Adipocyte (in vitro differentiated cells): ENCODE data around the gene PKP4.
"Not testable (repeated sequence)": the region's sequence is repeated elsewhere in the genome, so short reads cannot be mapped to it uniquely, and the experiment has no call there.

Source experiments
- DNase-seq: peaks from one replicate; pipeline ENCODE4 v3.0.0-alpha.2; 2015; ENCODE audit warnings: low read depth
- H3K27me3 ChIP-seq: replicated peaks from 2 replicates; pipeline ENCODE4 v1.7.0; 2013; ENCODE audit warnings: mild to moderate bottlenecking, low read length, moderate library complexity; ENCODE audit not compliant: control insufficient read depth, insufficient read depth
- H3K36me3 ChIP-seq: 2 replicates; pipeline ENCODE4 v1.7.0; 2013; ENCODE audit warnings: low read length, mild to moderate bottlenecking, moderate library complexity; ENCODE audit not compliant: control insufficient read depth, insufficient read depth, severe bottlenecking
- H3K4me1 ChIP-seq: 2 replicates; pipeline ENCODE4 v1.7.0; 2013; ENCODE audit warnings: mild to moderate bottlenecking, low read length, moderate library complexity; ENCODE audit not compliant: control insufficient read depth, insufficient read depth
- H3K4me3 ChIP-seq: 2 replicates; pipeline ENCODE4 v1.7.0; 2013; ENCODE audit warnings: mild to moderate bottlenecking, low read length, moderate library complexity
- H3K9ac ChIP-seq: 2 replicates; pipeline ENCODE4 v1.7.0; 2013; ENCODE audit warnings: mild to moderate bottlenecking, low read length, moderate library complexity
- H3K9me3 ChIP-seq: 2 replicates; pipeline ENCODE4 v1.7.0; 2013; ENCODE audit warnings: mild to moderate bottlenecking, low read length, moderate library complexity; ENCODE audit not compliant: control insufficient read depth

The PKP4 gene

GRCh38 chr2:158691619-158692018 lies 234.9 kb downstream of the PKP4 start:
- Histone ChIP-seq H3K9ac (no peak overlapping the region), H3K9me3 (peaks cover 4% of the 10 kb centered on the region), H3K36me3 (no peaks in the 10 kb centered on the region), H3K4me1 (peaks cover 17% of the 10 kb centered on the region), H3K4me3 (no peak overlapping the region), H3K27me3 (no peaks in the 10 kb centered on the region)
- DNase-seq: no peak

GRCh38 chr2:158692372-158693103 lies 235.8 kb downstream of the PKP4 start:
- H3K4me1 ChIP-seq: peaks cover 11% of the 10 kb centered on the region
- H3K4me3 ChIP-seq: no peak overlapping the region
- no peaks in the 10 kb centered on the region for H3K36me3 ChIP-seq
- peaks cover 13% of the 10 kb centered on the region for H3K9me3 ChIP-seq
- no peaks in the 10 kb centered on the region for H3K27me3 ChIP-seq
- H3K9ac ChIP-seq: no peak overlapping the region
- no peak for DNase-seq

GRCh38 chr2:158693476-158693875 lies 236.7 kb downstream of the PKP4 start:
- Histone ChIP-seq H3K36me3 (no peaks in the 10 kb centered on the region), H3K27me3 (no peaks in the 10 kb centered on the region), H3K9me3 (peaks cover 15% of the 10 kb centered on the region), H3K9ac (no peak overlapping the region), H3K4me3 (no peak overlapping the region), H3K4me1 (peaks cover 8% of the 10 kb centered on the region)
- no peak for DNase-seq

GRCh38 chr2:158695305-158695704 lies 238.6 kb downstream of the PKP4 start:
- H3K27me3 ChIP-seq: no peaks in the 10 kb centered on the region
- no peak for DNase-seq
- H3K4me3 ChIP-seq: no peak overlapping the region
- H3K36me3 ChIP-seq: no peaks in the 10 kb centered on the region
- no peaks in the 10 kb centered on the region for H3K4me1 ChIP-seq
- H3K9me3 ChIP-seq: peaks cover 16% of the 10 kb centered on the region
- H3K9ac ChIP-seq: no peak overlapping the region

GRCh38 chr2:158695744-158696143 lies 239.0 kb downstream of the PKP4 start:
- not testable (repeated sequence) for H3K36me3 ChIP-seq, H3K4me3 ChIP-seq, DNase-seq, H3K4me1 ChIP-seq, H3K27me3 ChIP-seq, H3K9ac ChIP-seq
- H3K9me3 ChIP-seq: peaks cover 16% of the 10 kb centered on the region

GRCh38 chr2:158699323-158699722 lies 242.6 kb downstream of the PKP4 start:
- H3K4me1 ChIP-seq: no peaks in the 10 kb centered on the region
- no peak for DNase-seq
- no peaks in the 10 kb centered on the region for H3K27me3 ChIP-seq
- no peak overlapping the region for H3K4me3 ChIP-seq
- H3K9me3 ChIP-seq: peaks cover 16% of the 10 kb centered on the region
- H3K9ac ChIP-seq: no peak overlapping the region
- no peaks in the 10 kb centered on the region for H3K36me3 ChIP-seq

GRCh38 chr2:158701101-158701500 lies 244.3 kb downstream of the PKP4 start:
- no peaks in the 10 kb centered on the region for H3K36me3 ChIP-seq
- H3K9me3 ChIP-seq: peaks cover 25% of the 10 kb centered on the region
- H3K4me1 ChIP-seq: no peaks in the 10 kb centered on the region
- H3K27me3 ChIP-seq: no peaks in the 10 kb centered on the region
- H3K9ac ChIP-seq: no peak overlapping the region
- DNase-seq: no peak
- no peak overlapping the region for H3K4me3 ChIP-seq

- Histone ChIP-seq H3K9me3 (peaks cover 19% of the 10 kb centered on the region), H3K4me3 (no peak overlapping the region), H3K4me1 (no peaks in the 10 kb centered on the region)
These were observed 246.0 kb downstream of the PKP4 start for GRCh38 chr2:158702740-158703139.

GRCh38 chr2:158704724-158705465 lies 248.1 kb downstream of the PKP4 start:
- H3K9ac ChIP-seq, H3K4me3 ChIP-seq, H3K27me3 ChIP-seq, H3K4me1 ChIP-seq, DNase-seq, H3K36me3 ChIP-seq: not testable (repeated sequence)
- peaks cover 17% of the 10 kb centered on the region for H3K9me3 ChIP-seq

More at GRCh38 chr2:158702740-158703139, 246.0 kb downstream of the PKP4 start:
- Histone ChIP-seq H3K27me3 (peaks cover 4% of the 10 kb centered on the region), H3K36me3 (no peaks in the 10 kb centered on the region), H3K9ac (no peak overlapping the region)
- no peak for DNase-seq

- Histone ChIP-seq H3K36me3 (no peaks in the 10 kb centered on the region), H3K4me3 (no peak overlapping the region), H3K9ac (no peak overlapping the region), H3K9me3 (peaks cover 10% of the 10 kb centered on the region), H3K4me1 (no peaks in the 10 kb centered on the region), H3K27me3 (peaks cover 6% of the 10 kb centered on the region)
- DNase-seq: no peak
These were observed 256.2 kb downstream of the PKP4 start for GRCh38 chr2:158712791-158713522.

- H3K36me3 ChIP-seq: no peaks in the 10 kb centered on the region
- DNase-seq: peak; percentile 27
- peaks cover 6% of the 10 kb centered on the region for H3K27me3 ChIP-seq
- H3K9ac ChIP-seq: no peak overlapping the region
- H3K9me3 ChIP-seq: peaks cover 10% of the 10 kb centered on the region
- peaks cover under 1% of the 10 kb centered on the region for H3K4me1 ChIP-seq
- no peak overlapping the region for H3K4me3 ChIP-seq
These were observed 256.9 kb downstream of the PKP4 start for GRCh38 chr2:158713523-158714138.
